GM15510 (cell line): ENCODE results near the gene ABCC1.

Experiments
- POLR2A ChIP-seq: IDR thresholded peaks from 3 replicates; pipeline ENCODE4 v1.6.1; 2011; ENCODE audit warnings: borderline replicate concordance; ENCODE audit not compliant: insufficient read length; ENCODE audit errors: extremely low read depth

ABCC1 gene

GRCh38 chr16:16020291-16020690, 70.9 kb downstream of the ABCC1 start:
- no peak for TF ChIP-seq POLR2A

GRCh38 chr16:16021020-16021419, 71.6 kb downstream of the ABCC1 start:
- no peak for TF ChIP-seq POLR2A

GRCh38 chr16:16021646-16021987, 72.2 kb downstream of the ABCC1 start:
- TF ChIP-seq POLR2A, result no peak

- no peak for TF ChIP-seq POLR2A
Observed at GRCh38 chr16:16021988-16022682, 72.7 kb downstream of the ABCC1 start.

GRCh38 chr16:16022683-16023064, 73.3 kb downstream of the ABCC1 start:
- TF ChIP-seq POLR2A, result no peak

DNA sequence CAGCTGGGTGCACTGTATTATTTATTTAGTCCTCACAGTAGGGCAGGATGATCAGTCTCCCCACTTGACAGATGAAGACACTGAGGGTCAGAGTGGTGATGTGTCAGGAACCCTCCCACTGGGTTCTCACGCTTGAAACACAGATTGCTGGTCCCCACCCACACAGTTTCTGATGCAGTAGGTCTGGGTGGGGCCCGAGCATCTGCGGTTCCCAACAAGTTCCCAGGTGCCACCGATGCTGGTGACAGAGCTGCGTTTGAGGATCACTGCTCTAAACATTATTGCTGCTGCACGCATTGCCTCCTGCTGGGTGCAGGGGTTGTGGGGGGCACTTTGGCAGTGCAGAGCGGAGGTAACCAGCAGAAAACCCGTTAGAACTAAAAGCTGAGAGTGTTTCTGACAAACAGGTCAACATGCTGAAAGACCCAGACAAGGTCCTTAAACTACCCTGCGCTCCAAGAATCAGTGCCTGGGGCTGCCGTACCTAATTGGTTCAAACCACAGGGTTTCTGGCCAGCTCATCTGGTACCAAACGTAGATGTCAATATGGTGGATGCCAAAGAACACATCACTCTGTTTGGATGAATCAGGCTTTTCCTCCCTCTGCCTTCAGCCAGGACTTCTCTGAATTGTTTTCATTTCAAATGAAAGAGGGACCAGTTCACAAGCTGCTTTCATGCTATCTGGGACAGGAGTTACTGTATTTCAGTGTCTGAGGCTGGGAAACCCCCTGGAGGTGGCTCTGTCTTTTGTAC, 76.0 kb downstream of the ABCC1 start:
- TF ChIP-seq POLR2A, result no peak

DNA sequence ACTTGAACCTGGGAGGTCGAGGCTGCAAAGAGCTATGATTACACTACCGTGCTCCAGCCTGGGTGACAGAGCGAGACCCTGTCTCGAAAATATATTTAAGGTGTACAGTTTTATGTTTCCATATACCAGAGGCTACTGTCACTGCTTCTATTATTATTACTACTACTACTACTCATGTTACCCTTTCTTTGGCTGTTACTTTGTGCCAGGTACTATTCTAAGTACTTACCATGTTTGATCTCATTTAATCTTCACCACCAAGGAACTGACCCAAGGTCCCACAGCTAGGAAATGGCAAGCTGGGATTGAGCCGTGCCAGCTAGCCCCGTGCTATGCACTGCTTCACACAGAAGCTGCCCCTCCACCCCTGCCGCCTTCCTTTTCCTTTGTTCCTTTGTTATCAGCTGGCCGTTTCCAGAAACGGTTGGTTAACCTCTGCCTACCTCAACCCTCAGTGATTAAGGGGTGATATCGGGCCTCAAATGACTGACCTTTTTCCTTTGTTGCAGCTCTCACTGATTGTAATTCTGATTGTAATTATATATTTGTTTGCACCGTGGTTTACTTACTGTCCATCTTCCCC, 78.4 kb downstream of the ABCC1 start:
- TF ChIP-seq POLR2A, result no peak

GRCh38 chr16:16028311-16028999, 79.0 kb downstream of the ABCC1 start:
- no peak for TF ChIP-seq POLR2A

DNA sequence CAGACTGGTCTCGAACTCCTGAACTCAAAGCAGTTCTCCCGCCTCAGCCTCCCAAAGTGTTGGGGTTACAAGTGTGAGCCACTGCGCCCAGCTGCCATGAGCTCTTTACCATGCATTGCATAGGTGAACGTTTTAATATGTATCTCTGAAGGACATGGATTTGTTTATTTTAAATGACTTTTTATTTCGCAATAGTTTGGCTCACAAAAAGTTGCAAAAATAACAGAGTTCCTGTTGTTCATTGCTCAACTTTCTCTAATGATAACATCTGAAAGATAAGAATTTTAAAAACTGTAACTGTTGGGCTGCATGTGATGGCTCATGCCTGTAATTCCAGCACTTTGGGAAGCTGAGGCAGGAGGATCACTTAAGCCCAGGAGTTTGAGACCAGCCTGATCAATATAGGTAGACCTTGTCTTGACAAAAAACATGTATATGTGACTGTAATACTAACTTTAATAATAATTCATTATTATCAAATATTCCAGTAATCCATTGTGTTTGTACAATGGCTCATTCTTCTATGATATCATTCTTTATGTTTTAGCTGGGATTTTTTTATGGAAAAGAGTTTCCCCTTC, 80.1 kb downstream of the ABCC1 start:
- TF ChIP-seq POLR2A, result no peak

GRCh38 chr16:16030449-16030848, 81.0 kb downstream of the ABCC1 start:
- TF ChIP-seq POLR2A, result no peak

- TF ChIP-seq POLR2A, result no peak
Observed at GRCh38 chr16:16031401-16031800, 82.0 kb downstream of the ABCC1 start.

GRCh38 chr16:16032271-16032979, 83.0 kb downstream of the ABCC1 start:
- no peak for TF ChIP-seq POLR2A

GRCh38 chr16:16033208-16033717, 83.8 kb downstream of the ABCC1 start:
- TF ChIP-seq POLR2A, result no peak

DNA sequence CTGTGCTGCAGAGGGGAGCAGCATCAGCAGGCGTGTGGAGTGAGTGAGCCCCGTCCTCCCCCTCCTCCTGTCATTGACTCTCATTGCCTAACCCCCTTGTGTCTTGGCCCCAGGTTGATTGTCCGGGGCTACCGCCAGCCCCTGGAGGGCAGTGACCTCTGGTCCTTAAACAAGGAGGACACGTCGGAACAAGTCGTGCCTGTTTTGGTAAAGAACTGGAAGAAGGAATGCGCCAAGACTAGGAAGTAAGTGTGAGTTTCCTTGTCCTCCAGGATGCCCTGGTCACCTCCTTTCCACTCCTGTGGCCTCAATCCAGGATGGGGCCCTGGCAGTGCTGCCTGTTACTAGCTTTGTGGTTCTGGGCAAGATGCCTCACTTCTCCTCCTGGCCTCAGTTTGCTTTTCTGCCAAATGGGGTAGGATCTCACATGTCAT, 87.0 kb downstream of the ABCC1 start:
- TF ChIP-seq POLR2A, result no peak
